Colonic mucosa (tissue), 4 donors: ENCODE data around the gene RAMAC. TPM values are rescaled to one million over a fixed set of nuclear protein-coding genes. Genes with fewer than 3 reads are reported as not detected.

ENCODE experiments used
- DNase-seq: peaks from one replicate; pipeline ENCODE4 v3.0.0-alpha.2; 2020
- H3K27ac ChIP-seq: fragments of 200-600 bp; one replicate; pipeline ENCODE4 v1.8.0; 2021
- H3K27me3 ChIP-seq: fragments of 200-600 bp; one replicate; pipeline ENCODE4 v1.8.0; 2021
- H3K36me3 ChIP-seq: fragments of 200-600 bp; one replicate; pipeline ENCODE4 v1.8.0; 2021
- H3K4me1 ChIP-seq: fragments of 200-600 bp; one replicate; pipeline ENCODE4 v1.8.0; 2021; ENCODE audit warnings: mild to moderate bottlenecking
- H3K4me3 ChIP-seq: fragments of 200-600 bp; one replicate; pipeline ENCODE4 v1.8.0; 2021
- H3K9ac ChIP-seq, 2 donors: one replicate each; pipeline ENCODE4 v1.7.0; 2013; ENCODE audit warnings: control low read depth in 2 of 2, low read depth in 2 of 2, low read length in 2 of 2
- H3K9me3 ChIP-seq: fragments of 200-600 bp; one replicate; pipeline ENCODE4 v1.8.0; 2021
- CTCF ChIP-seq: fragments of 200-600 bp; IDR thresholded peaks from one replicate; pipeline ENCODE4 v1.8.0; 2022; ENCODE audit warnings: antibody characterized with exemption, mild to moderate bottlenecking
- intact Hi-C: fragments of 100-400 bp; cut with DNase I; formaldehyde crosslinking; loops from one replicate; pipeline ENCODE4 v1.14.1; 2022
- total RNA-seq, 2 donors: library from RNA; stranded (reverse); fragmentation: NEBNext Ultra II Directional in 1 of 2; extraction: Animal tissue kit (Norgen Biotek cat#: 25700) in 1 of 2; gene quantifications; one replicate each; pipeline ENCODE4 v1.2.1, GENCODE V29; 2021
- donor health status: healthy.
- donor health status: DM: no; HTN: no; CAD: no.
- donor health status: DM: no; HTN: no; CAD: no.

RAMAC gene
- total RNA-seq, 2 donors from 2014 or later: 22.8 to 23.0 TPM

- Histone ChIP-seq H3K27ac (no peak overlapping the region), H3K4me1 (no peaks in the 10 kb centered on the region), H3K9me3 (no peaks in the 10 kb centered on the region), H3K27me3 (no peaks in the 10 kb centered on the region), H3K9ac (no peak overlapping the region), H3K4me3 (no peak overlapping the region), H3K36me3 (no peaks in the 10 kb centered on the region)
- DNase-seq: no peak
- intact Hi-C loops: no loop called here
- no peak for TF ChIP-seq CTCF
Measured at GRCh38 chr15:82960766-82961165, 25.2 kb upstream of the RAMAC start.

GRCh38 chr15:82963471-82964341 lies 22.3 kb upstream of the RAMAC start:
- H3K9me3 ChIP-seq: no peaks in the 10 kb centered on the region
- no peaks in the 10 kb centered on the region for H3K27me3 ChIP-seq
- no peaks in the 10 kb centered on the region for H3K4me1 ChIP-seq
- H3K36me3 ChIP-seq: no peaks in the 10 kb centered on the region
- no peak overlapping the region for H3K4me3 ChIP-seq
- TF ChIP-seq CTCF: no peak
- intact Hi-C loops: no loop called here
- no peak overlapping the region for H3K27ac ChIP-seq
- H3K9ac ChIP-seq: no peak overlapping the region
- no peak for DNase-seq

GRCh38 chr15:82964890-82965289 lies 21.1 kb upstream of the RAMAC start:
- Histone ChIP-seq H3K27ac (no peak overlapping the region), H3K4me1 (no peaks in the 10 kb centered on the region), H3K9me3 (no peaks in the 10 kb centered on the region), H3K36me3 (no peaks in the 10 kb centered on the region), H3K27me3 (no peaks in the 10 kb centered on the region), H3K4me3 (no peak overlapping the region), H3K9ac (no peak overlapping the region)
- intact Hi-C loops: no loop called here
- no peak for DNase-seq
- no peak for TF ChIP-seq CTCF

GRCh38 chr15:82966671-82967071 lies 19.3 kb upstream of the RAMAC start:
- Histone ChIP-seq H3K9me3 (no peaks in the 10 kb centered on the region), H3K4me1 (no peaks in the 10 kb centered on the region), H3K9ac (no peak overlapping the region), H3K36me3 (no peaks in the 10 kb centered on the region), H3K27ac (no peak overlapping the region), H3K4me3 (no peak overlapping the region), H3K27me3 (no peaks in the 10 kb centered on the region)
- no peak for TF ChIP-seq CTCF
- no peak for DNase-seq
- intact Hi-C loops: no loop called here

- intact Hi-C loops: no loop called here
- no peak overlapping the region for H3K27ac ChIP-seq
- no peaks in the 10 kb centered on the region for H3K36me3 ChIP-seq
- H3K9ac ChIP-seq: no peak overlapping the region
- no peak for TF ChIP-seq CTCF
- no peaks in the 10 kb centered on the region for H3K27me3 ChIP-seq
- H3K4me1 ChIP-seq: no peaks in the 10 kb centered on the region
- H3K4me3 ChIP-seq: no peak overlapping the region
- no peaks in the 10 kb centered on the region for H3K9me3 ChIP-seq
- no peak for DNase-seq
Measured at GRCh38 chr15:82968066-82968465, 17.9 kb upstream of the RAMAC start.
